22Rv1 (cell line): Measurements from ENCODE around the gene DDX31.

Experiments
- H3K27ac ChIP-seq: fragments of 450-650 bp; 2 replicates; pipeline ENCODE4 v1.5.1; 2017
- CTCF ChIP-seq: fragments of 450-650 bp; IDR thresholded peaks from 2 replicates; pipeline ENCODE4 v1.5.1; 2017; ENCODE audit warnings: mild to moderate bottlenecking
- ZFX ChIP-seq: fragments of 450-650 bp; IDR thresholded peaks from 2 replicates; pipeline ENCODE4 v1.6.1; 2017; ENCODE audit warnings: antibody characterized with exemption, borderline replicate concordance

Gene DDX31

GRCh38 chr9:132646726-132647125 is 23.1 kb downstream of the DDX31 start:
- no peak overlapping the region for H3K27ac ChIP-seq
- TF ChIP-seq ZFX (no peak), CTCF (no peak)

- TF ChIP-seq ZFX, result no peak
- TF ChIP-seq CTCF, result no peak
- H3K27ac ChIP-seq, result no peak overlapping the region
These were observed 24.1 kb downstream of the DDX31 start for GRCh38 chr9:132645711-132646110.

- H3K27ac ChIP-seq, result no peak overlapping the region
These were observed 24.5 kb downstream of the DDX31 start for GRCh38 chr9:132645306-132645705.

GRCh38 chr9:132644251-132644650 is 25.5 kb downstream of the DDX31 start:
- H3K27ac ChIP-seq, result no peak overlapping the region

More at GRCh38 chr9:132645306-132645705, 24.5 kb downstream of the DDX31 start:
- no peak for TF ChIP-seq CTCF
- TF ChIP-seq ZFX, result no peak

GRCh38 chr9:132641216-132641615 is 28.6 kb downstream of the DDX31 start:
- no peak for TF ChIP-seq ZFX
- no peak for TF ChIP-seq CTCF

More at GRCh38 chr9:132644251-132644650, 25.5 kb downstream of the DDX31 start:
- peak; percentile 36; the same call in 1 of the 2 replicates for TF ChIP-seq CTCF
- TF ChIP-seq ZFX, result no peak

GRCh38 chr9:132639322-132639721 is 30.5 kb downstream of the DDX31 start:
- no peak overlapping the region for H3K27ac ChIP-seq
- TF ChIP-seq ZFX (no peak), CTCF (no peak)

More at GRCh38 chr9:132641216-132641615, 28.6 kb downstream of the DDX31 start:
- H3K27ac ChIP-seq, result no peak overlapping the region

- TF ChIP-seq CTCF (no peak), ZFX (no peak)
- H3K27ac ChIP-seq, result no peak overlapping the region
These were observed 31.5 kb downstream of the DDX31 start for GRCh38 chr9:132638240-132638639.
